ENCODE data around the gene PSMA6. TPM values are rescaled to one million over a fixed set of nuclear protein-coding genes. Genes with fewer than 3 reads are reported as not detected.
"Not testable (repeated sequence)": the region's sequence is repeated elsewhere in the genome, so short reads cannot be mapped to it uniquely, and the experiment has no call there.

The PSMA6 gene
- total RNA-seq, 1 donor from 2014 or later: 108 TPM

GRCh38 chr14:35344107-35344807, 52.1 kb downstream of the PSMA6 start:
- no peak for DNase-seq

- DNase-seq: no peak
These were observed 54.6 kb downstream of the PSMA6 start for GRCh38 chr14:35346738-35347322.

- DNase-seq: no peak
These were observed 55.3 kb downstream of the PSMA6 start for GRCh38 chr14:35347323-35348043.

- DNase-seq: not testable (repeated sequence)
These were observed 55.8 kb downstream of the PSMA6 start for GRCh38 chr14:35348044-35348380.

GRCh38 chr14:35349496-35350365, 57.5 kb downstream of the PSMA6 start:
- no peak for DNase-seq

- DNase-seq: no peak
These were observed 59.3 kb downstream of the PSMA6 start for GRCh38 chr14:35351497-35351896.

- no peak for DNase-seq
These were observed 59.7 kb downstream of the PSMA6 start for GRCh38 chr14:35351897-35352273.

- no peak for DNase-seq
These were observed 60.4 kb downstream of the PSMA6 start for GRCh38 chr14:35352274-35353233.

- DNase-seq: no peak
These were observed 61.4 kb downstream of the PSMA6 start for GRCh38 chr14:35353409-35354172.

GRCh38 chr14:35355235-35355634, 63.1 kb downstream of the PSMA6 start:
- not testable (repeated sequence) for DNase-seq

- DNase-seq: no peak
These were observed 64.0 kb downstream of the PSMA6 start for GRCh38 chr14:35355981-35356841.

- DNase-seq: not testable (repeated sequence)
These were observed 67.5 kb downstream of the PSMA6 start for GRCh38 chr14:35359655-35360054.

- no peak for DNase-seq
These were observed 68.9 kb downstream of the PSMA6 start for GRCh38 chr14:35361141-35361480.

GRCh38 chr14:35362450-35362849, 70.3 kb downstream of the PSMA6 start:
- DNase-seq: no peak

GRCh38 chr14:35362911-35363374, 70.8 kb downstream of the PSMA6 start:
- DNase-seq: no peak

GRCh38 chr14:35365130-35366055, 73.2 kb downstream of the PSMA6 start:
- DNase-seq: no peak

GRCh38 chr14:35366056-35366451, 73.9 kb downstream of the PSMA6 start:
- no peak for DNase-seq

- DNase-seq: no peak
These were observed 74.4 kb downstream of the PSMA6 start for GRCh38 chr14:35366521-35366976.

GRCh38 chr14:35367056-35367372, 74.8 kb downstream of the PSMA6 start:
- no peak for DNase-seq
